Activated T-helper 1 cell treated with anti-CD3 and anti-CD28 coated beads, Interleukin-12 subunit alpha, Interleukin-12 subunit beta, Interleukin-2, Interleukin-4 antibody, amounts not matched to agents 30 ng/mL and 10 ng/mL and 1 ng/mL, durations not matched to agents 14 hours and 24 hours and 36 hours (primary cell): ENCODE data around the gene TMEM131. TPM values are rescaled to one million over a fixed set of nuclear protein-coding genes. Genes with fewer than 3 reads are reported as not detected.

Source experiments
- DNase-seq: peaks from one replicate; pipeline ENCODE4 v3.0.0; 2021; ENCODE audit warnings: low spot score
- H3K27ac Mint-ChIP-seq: one replicate; pipeline ENCODE4 v1.8.0; 2021; ENCODE audit warnings: mild to moderate bottlenecking, mixed read lengths
- H3K27me3 Mint-ChIP-seq: one replicate; pipeline ENCODE4 v1.8.0; 2022; ENCODE audit warnings: mild to moderate bottlenecking, moderate library complexity, mixed read lengths; ENCODE audit not compliant: insufficient read depth
- H3K36me3 Mint-ChIP-seq: one replicate; pipeline ENCODE4 v1.8.0; 2021; ENCODE audit warnings: low read depth, mixed read lengths
- H3K4me1 Mint-ChIP-seq: one replicate; pipeline ENCODE4 v1.8.0; 2021; ENCODE audit warnings: low read depth, mixed read lengths
- H3K4me3 Mint-ChIP-seq: one replicate; pipeline ENCODE4 v1.8.0; 2021; ENCODE audit warnings: mild to moderate bottlenecking, moderate library complexity, mixed read lengths
- H3K9me3 Mint-ChIP-seq: one replicate; pipeline ENCODE4 v1.8.0; 2021; ENCODE audit warnings: mixed read lengths
- intact Hi-C: fragments of 100-400 bp; cut with micrococcal nuclease; formaldehyde crosslinking; loops from one replicate; pipeline ENCODE4 v1.15.1; 2024
- total RNA-seq: library from RNA; stranded (reverse); gene quantifications from 2 replicates; pipeline ENCODE4 v1.2.3, GENCODE V29; 2022

Gene TMEM131
- total RNA-seq, 1 donor from 2014 or later: 36.5 TPM

DNA sequence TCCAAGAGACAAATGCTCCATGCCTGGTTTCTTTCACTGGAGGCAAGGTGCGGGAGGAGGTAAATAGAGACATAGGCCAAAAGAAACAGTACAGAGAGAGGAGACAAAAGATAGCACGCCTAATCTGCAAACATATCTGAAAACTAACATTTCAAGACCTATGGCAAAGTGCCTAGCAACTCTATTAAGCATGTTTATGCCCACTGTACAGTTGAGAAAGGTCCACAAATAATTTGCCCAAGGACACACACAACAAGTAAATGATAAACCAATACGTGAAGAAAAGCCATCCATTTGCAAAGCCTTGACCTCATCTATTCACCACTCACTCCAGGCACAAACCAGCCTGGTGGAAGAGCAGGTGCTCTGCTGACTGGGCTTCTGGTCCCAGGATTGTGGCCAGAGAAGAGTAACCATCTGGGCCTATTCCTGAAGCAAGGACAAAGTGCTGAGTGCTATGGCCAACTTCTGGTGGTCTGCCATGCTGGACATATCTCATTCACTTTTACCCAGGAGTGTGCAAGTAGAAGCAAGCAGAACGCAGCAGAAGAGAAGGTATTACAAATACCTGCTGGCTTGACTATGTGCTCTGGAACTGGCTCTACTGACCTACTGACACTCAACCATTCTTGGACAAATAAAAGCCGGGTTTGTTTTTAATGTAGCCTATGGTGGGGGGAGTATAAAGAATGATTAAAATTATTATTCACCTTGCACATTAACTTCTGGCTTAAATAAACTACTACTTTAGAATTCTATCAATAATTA, 25.3 kb downstream of the TMEM131 start:
- peaks cover 20% of the 10 kb centered on the region for H3K9me3 Mint-ChIP-seq
- DNase-seq: no peak
- H3K27ac Mint-ChIP-seq: no peak overlapping the region
- no peak overlapping the region for H3K4me3 Mint-ChIP-seq
- H3K27me3 Mint-ChIP-seq: no peaks in the 10 kb centered on the region
- intact Hi-C loops: no loop called here
- H3K4me1 Mint-ChIP-seq: peaks cover 33% of the 10 kb centered on the region
- H3K36me3 Mint-ChIP-seq: peaks cover 18% of the 10 kb centered on the region

DNA sequence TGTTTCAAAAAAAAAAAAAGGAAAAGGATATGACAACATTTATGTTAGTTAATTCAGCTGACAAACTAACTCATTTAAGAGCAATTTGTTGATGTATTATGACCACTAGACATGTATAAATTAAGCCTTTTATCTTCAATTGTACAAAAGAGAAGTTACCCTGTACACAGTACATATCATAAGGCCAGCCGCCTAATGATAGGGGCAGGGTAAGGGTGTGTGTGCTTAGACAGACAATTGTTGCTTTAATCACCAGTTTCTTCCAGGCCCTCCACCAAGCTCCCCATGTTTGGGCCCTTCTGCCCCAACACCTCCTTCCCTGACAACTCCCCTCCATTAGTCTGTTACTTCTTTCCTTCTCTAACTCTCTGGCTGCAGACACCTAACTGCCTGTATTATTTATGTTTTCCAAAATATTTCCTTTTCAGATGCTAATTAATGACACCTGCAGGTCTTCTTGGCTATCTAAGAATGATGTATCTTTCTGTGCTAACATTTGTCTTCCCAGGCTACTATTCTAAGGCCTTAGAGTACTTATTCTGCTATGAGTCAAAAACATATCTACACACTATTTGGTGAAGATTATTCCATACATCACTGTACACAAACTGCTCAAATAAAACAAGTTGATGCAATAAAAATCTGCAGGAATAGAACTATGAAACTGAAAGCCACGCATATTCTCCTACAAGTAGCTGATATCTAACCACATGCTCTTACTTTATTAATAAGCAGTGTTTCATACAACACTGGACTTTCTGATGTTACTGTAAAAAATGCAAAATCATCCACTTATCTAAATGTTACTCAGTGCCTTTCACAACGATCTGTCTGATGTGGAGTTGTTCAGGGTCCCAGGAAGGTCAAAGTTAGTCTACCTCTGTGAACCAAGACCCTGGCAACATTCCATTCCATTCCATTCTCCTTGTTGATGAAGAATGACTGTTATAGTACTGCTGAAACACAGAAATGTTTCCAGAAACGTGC, 26.4 kb downstream of the TMEM131 start:
- H3K4me1 Mint-ChIP-seq: peaks cover 37% of the 10 kb centered on the region
- peak overlapping the region; percentile 13 for H3K27ac Mint-ChIP-seq
- H3K27me3 Mint-ChIP-seq: no peaks in the 10 kb centered on the region
- no peak for DNase-seq
- no peak overlapping the region for H3K4me3 Mint-ChIP-seq
- intact Hi-C loops: loop anchor here (1.0 kb wide), 1 partner anchor 43 kb away; no protein-coding TSS in a partner anchor
- peaks cover 15% of the 10 kb centered on the region for H3K36me3 Mint-ChIP-seq
- H3K9me3 Mint-ChIP-seq: peaks cover 9% of the 10 kb centered on the region

DNA sequence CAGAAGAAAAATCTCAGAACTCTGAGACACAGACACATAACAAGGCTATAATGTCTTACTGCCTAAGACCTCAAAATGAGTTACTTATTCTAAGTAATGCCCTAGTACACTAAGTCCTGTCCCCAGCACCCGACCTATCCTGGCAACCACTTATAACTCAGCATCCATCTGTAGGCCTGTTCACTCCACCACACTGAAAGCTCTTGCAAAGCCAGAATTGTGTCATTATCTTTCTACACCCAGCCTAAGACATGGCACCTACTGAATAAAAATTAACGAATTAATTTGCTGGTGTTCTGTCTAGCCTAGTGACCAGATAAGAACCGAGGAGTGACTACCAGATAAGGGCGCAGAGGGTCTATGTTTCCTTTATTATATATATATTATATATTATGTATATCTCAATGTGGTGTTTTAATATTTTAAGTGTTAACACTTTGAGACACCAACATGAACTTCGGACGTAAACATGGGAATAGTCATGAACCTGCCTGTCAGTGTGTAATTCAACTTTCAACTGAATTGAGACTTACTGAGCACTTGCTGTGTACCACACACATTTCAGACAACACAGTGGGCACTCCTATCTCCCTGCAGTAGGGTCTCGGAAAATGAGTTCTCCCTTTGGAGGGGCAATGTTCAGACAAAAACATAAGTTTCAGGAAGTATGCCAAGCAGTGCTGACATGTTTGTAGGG, 27.7 kb downstream of the TMEM131 start:
- Mint-ChIP-seq H3K27ac (no peak overlapping the region), H3K9me3 (no peaks in the 10 kb centered on the region), H3K27me3 (no peaks in the 10 kb centered on the region), H3K4me1 (peaks cover 44% of the 10 kb centered on the region), H3K4me3 (no peak overlapping the region), H3K36me3 (peaks cover 5% of the 10 kb centered on the region)
- no peak for DNase-seq
- intact Hi-C loops: loop anchor here (2.0 kb wide), 1 partner anchor 27 kb away; the partner anchor contains the start of gene TMEM131

DNA sequence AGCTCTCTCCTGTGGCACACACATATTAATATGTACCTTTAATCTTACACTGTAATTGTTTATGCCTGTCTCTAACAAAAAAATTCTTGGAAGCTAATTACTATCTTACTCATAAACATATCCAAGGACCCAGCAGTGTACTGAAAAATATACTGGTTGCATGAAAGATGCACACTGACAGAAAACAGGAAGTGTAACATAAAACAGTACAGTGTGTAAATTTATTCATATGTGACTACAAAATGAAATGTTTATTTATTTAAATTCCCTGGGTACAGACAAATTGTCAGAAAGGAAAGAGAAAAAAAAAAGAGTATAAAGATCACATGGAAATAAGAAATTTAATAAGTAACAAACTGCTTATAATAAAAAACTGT, 28.5 kb downstream of the TMEM131 start:
- no peak overlapping the region for H3K4me3 Mint-ChIP-seq
- peaks cover 52% of the 10 kb centered on the region for H3K4me1 Mint-ChIP-seq
- DNase-seq: no peak
- no peak overlapping the region for H3K27ac Mint-ChIP-seq
- intact Hi-C loops: loop anchor here (2.0 kb wide), 1 partner anchor 28 kb away; the partner anchor contains the start of gene TMEM131
- H3K36me3 Mint-ChIP-seq: peaks cover 7% of the 10 kb centered on the region
- no peaks in the 10 kb centered on the region for H3K9me3 Mint-ChIP-seq
- no peaks in the 10 kb centered on the region for H3K27me3 Mint-ChIP-seq

DNA sequence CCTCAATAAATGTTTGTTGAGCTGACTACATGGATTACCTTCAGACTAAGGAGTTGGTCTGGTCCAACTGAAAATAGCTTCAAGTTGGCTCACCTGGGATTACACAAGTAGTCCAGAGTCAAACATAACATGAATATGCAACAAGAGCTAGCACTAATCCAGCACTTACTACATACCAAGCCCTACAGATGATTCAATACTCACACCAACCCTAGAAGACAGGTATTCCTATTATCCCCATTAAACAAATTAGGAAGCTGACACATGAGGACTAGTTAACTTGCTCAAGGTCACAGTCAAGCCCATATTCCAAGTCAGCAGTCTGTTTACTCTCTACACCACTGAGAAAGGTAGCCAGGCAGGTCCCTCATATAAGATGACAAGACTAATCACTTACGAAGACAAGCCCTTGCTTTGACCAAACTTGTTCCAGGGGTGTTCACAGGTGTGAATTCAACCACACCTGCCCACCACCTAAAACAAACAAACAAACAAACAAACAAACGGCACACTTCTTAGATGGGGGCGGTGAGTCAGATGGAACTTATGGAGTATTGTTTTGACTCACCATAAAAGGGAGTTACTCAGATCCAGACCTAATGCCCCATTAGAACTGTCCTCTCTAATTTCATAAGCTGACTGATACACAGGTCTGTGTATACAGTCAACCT, 29.1 kb downstream of the TMEM131 start:
- intact Hi-C loops: loop anchor here (2.0 kb wide), 1 partner anchor 28 kb away; the partner anchor contains the start of gene TMEM131
- Mint-ChIP-seq H3K27me3 (no peaks in the 10 kb centered on the region), H3K36me3 (peaks cover 7% of the 10 kb centered on the region), H3K4me3 (no peak overlapping the region), H3K27ac (peak overlapping the region; percentile 46), H3K9me3 (no peaks in the 10 kb centered on the region), H3K4me1 (peaks cover 52% of the 10 kb centered on the region)
- no peak for DNase-seq

DNA sequence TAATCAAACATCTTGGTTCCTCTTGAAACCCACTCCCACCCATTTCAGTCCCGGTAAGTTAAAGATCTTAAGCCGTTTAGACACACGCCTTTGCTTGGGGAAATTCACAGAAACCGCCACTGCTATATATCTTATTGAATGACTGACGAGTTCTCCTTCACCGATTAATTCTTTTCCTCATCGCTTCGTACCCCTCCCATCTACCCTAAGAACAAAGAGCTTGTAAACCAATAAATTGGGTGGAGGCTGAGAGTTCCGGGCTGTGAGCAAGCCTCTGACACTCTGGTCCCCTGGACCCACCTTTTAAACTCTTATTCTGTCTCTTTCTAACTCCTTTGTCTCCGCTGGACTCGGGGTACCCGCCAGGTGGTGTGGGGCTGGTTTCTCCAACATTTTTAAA, 30.6 kb downstream of the TMEM131 start:
- no peaks in the 10 kb centered on the region for H3K9me3 Mint-ChIP-seq
- peaks cover 4% of the 10 kb centered on the region for H3K36me3 Mint-ChIP-seq
- H3K27me3 Mint-ChIP-seq: no peaks in the 10 kb centered on the region
- intact Hi-C loops: no loop called here
- H3K27ac Mint-ChIP-seq: no peak overlapping the region
- H3K4me1 Mint-ChIP-seq: peaks cover 53% of the 10 kb centered on the region
- H3K4me3 Mint-ChIP-seq: no peak overlapping the region
- no peak for DNase-seq

DNA sequence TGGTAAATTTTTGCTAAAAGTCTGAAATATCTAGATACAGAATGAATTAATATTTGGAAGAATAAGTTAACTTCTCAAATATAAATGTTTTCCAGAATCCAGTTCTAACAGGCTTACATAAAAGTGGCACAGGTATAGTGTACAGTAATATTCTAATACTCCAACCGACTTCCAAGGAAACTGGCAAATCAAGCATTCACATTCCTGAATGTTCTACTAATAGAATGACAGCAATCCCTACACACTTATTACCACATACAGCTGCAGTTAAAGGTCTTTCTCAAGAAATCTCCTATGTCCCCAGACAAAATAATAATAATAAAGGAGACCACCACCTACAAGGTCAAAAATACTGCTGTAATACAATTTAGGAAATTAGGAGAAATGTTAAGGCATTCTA, 31.9 kb downstream of the TMEM131 start:
- no peak overlapping the region for H3K27ac Mint-ChIP-seq
- peaks cover 3% of the 10 kb centered on the region for H3K36me3 Mint-ChIP-seq
- peaks cover 47% of the 10 kb centered on the region for H3K4me1 Mint-ChIP-seq
- H3K4me3 Mint-ChIP-seq: no peak overlapping the region
- intact Hi-C loops: loop anchor here (2.0 kb wide), 1 partner anchor 53 kb away; no protein-coding TSS in a partner anchor
- DNase-seq: no peak
- H3K9me3 Mint-ChIP-seq: no peaks in the 10 kb centered on the region
- no peaks in the 10 kb centered on the region for H3K27me3 Mint-ChIP-seq

DNA sequence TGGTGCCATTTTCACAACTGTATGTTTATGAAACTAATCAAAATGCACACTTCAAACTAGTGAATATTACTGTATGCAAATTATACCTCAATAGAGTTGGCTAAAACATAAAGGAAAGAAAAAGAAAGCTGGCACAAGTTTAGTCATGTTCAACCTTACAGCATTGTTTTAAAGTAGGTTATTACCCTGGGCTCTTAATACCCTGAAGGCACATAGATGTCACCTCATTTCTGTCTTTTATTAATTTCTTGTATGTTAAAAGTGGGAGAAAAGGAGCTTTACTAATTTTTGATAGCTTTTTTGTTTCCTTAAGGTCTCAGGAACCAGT, 32.7 kb downstream of the TMEM131 start:
- intact Hi-C loops: loop anchor here (2.0 kb wide), 1 partner anchor 52 kb away; no protein-coding TSS in a partner anchor
- H3K27ac Mint-ChIP-seq: peak overlapping the region; percentile 76

DNA sequence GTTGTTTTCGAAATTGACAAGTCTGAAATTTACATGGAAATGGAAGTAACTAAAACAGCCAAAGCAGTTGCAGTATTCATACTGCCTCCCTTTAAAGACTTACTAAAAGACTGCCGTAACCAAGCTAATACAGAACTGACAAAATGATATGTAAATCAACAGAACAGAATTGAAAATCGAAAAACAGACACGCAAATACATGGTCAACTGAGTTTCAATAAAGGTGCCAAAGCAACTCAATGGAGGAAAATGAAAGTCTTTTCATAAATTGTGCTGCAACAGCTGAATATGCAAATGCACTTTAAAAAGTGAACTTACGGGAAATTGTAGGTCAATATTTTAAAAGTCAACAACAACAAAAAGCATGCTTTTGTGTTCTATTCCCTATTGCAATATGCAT, 34.2 kb downstream of the TMEM131 start:
- intact Hi-C loops: no loop called here
- peaks cover 48% of the 10 kb centered on the region for H3K4me1 Mint-ChIP-seq
- H3K27ac Mint-ChIP-seq: no peak overlapping the region
- H3K27me3 Mint-ChIP-seq: no peaks in the 10 kb centered on the region
- H3K36me3 Mint-ChIP-seq: peaks cover 3% of the 10 kb centered on the region
- DNase-seq: no peak
- no peak overlapping the region for H3K4me3 Mint-ChIP-seq
- H3K9me3 Mint-ChIP-seq: no peaks in the 10 kb centered on the region

More for the DNA sequence above, 32.7 kb downstream of the TMEM131 start:
- no peak overlapping the region for H3K4me3 Mint-ChIP-seq
- H3K4me1 Mint-ChIP-seq: peaks cover 53% of the 10 kb centered on the region
- DNase-seq: no peak
- peaks cover 2% of the 10 kb centered on the region for H3K36me3 Mint-ChIP-seq
- H3K9me3 Mint-ChIP-seq: no peaks in the 10 kb centered on the region
- H3K27me3 Mint-ChIP-seq: no peaks in the 10 kb centered on the region

DNA sequence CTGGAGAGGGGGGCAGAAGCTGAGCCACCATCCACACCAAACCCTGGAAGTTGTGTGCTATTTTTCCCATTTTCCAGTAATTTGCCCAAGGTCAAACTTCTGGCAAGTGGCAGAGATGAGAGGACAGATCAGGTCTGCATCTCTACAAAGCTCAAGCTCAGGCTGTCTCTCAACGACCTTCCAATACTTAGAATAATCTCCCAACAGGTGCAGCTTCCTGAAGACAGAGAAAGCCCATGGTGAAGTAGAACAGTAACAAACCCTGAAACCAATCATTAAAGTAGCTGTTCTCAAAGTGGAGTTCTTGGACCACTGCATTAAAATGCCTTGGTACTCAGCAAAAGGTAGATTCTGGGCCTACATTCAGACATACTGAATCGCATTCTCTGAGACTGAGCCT, 37.6 kb downstream of the TMEM131 start:
- H3K36me3 Mint-ChIP-seq: peaks cover 3% of the 10 kb centered on the region
- no peak for DNase-seq
- H3K4me1 Mint-ChIP-seq: peaks cover 50% of the 10 kb centered on the region
- no peaks in the 10 kb centered on the region for H3K27me3 Mint-ChIP-seq
- intact Hi-C loops: no loop called here
- H3K27ac Mint-ChIP-seq: no peak overlapping the region
- no peak overlapping the region for H3K4me3 Mint-ChIP-seq
- no peaks in the 10 kb centered on the region for H3K9me3 Mint-ChIP-seq

DNA sequence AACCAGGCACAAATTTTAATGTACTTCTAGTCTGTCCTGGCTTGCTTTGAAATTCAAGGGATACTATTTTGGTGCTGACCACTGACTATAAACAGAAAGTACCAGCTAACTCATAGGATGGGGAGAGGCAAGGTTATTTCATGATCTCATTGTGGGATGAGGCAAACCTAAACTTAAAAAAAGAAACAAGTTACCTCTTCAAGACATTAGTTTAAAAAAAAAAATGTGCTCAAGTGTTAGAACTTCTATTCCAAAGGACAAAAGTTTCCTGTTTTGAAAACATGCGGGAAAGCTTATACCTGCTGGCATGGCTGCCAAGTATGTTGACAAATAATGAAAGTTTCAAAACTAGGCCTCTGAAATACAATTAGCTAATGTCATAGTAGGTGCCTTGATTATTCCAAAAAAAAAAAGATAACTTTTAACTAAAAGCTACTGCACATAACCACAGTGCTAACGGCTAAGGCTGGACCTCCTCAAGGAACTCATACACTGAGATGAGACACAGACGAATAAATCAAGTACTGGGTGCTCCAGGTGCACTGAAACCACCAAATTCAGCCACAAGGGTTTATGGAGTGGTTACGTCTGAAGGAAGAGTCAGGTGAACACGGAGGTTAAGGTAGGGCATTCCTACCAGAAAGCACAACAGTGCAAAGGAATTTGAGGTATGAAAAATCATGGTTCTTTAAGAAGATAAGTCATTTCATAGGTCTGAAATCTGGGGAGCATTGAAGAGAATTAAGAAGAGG, 38.1 kb downstream of the TMEM131 start:
- no peaks in the 10 kb centered on the region for H3K27me3 Mint-ChIP-seq
- H3K27ac Mint-ChIP-seq: no peak overlapping the region
- H3K4me3 Mint-ChIP-seq: no peak overlapping the region
- H3K36me3 Mint-ChIP-seq: peaks cover 3% of the 10 kb centered on the region
- no peaks in the 10 kb centered on the region for H3K9me3 Mint-ChIP-seq
- DNase-seq: no peak
- intact Hi-C loops: no loop called here
- H3K4me1 Mint-ChIP-seq: peaks cover 48% of the 10 kb centered on the region
